Measurements from ENCODE around the gene HS6ST1.

HS6ST1 gene

DNA sequence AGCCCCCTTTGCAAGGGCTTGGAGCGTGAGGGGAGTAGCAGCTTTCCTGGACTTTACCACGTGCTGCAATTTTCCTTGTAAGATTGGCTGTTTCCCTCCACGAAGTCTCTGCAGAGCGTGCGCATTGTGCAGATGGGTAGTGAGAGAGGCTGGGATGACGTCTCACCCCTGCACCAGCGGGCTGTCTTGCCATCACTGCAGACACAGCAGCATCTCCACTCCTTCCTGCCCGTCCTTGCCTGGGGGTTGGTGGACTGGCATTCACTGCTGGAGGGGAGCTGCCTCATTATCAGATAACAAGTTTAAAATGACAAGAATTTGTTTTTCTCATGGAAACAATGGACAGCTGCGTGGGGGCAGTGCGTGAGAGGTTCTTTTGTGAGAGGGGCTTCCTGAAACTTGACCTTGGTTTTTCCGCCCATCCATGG is 45.3 kb upstream of the HS6ST1 start:
- TF ChIP-seq, protein P1, sequence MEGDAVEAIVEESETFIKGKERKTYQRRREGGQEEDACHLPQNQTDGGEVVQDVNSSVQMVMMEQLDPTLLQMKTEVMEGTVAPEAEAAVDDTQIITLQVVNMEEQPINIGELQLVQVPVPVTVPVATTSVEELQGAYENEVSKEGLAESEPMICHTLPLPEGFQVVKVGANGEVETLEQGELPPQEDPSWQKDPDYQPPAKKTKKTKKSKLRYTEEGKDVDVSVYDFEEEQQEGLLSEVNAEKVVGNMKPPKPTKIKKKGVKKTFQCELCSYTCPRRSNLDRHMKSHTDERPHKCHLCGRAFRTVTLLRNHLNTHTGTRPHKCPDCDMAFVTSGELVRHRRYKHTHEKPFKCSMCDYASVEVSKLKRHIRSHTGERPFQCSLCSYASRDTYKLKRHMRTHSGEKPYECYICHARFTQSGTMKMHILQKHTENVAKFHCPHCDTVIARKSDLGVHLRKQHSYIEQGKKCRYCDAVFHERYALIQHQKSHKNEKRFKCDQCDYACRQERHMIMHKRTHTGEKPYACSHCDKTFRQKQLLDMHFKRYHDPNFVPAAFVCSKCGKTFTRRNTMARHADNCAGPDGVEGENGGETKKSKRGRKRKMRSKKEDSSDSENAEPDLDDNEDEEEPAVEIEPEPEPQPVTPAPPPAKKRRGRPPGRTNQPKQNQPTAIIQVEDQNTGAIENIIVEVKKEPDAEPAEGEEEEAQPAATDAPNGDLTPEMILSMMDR (IDR thresholded peaks at IDR 0.05; ENCODE audit: low read depth, low read length, missing control alignments) = no peak
- DNase-seq (ENCODE audit: low read depth) = no peak
- no peak overlapping the region for H3K4me3 ChIP-seq (ENCODE audit: low read depth, low read length)

DNA sequence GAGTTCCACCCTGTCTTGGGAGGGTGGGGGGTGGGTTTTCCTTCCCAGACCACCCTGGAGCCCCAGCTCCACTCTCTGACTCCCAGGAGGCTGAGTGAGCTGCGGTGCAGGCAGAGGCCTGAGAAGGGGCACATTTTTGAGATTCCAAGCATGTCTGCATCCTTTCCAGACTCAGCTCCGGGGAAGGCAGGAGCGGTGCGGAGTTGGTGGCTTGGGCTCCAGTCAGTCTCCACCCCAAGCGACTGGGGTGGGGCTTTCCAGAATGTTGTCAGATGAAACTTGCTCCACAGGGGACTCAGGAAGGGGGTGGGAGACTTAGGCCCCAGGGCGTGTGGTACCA is 44.2 kb upstream of the HS6ST1 start:
- TF ChIP-seq, protein P1 (IDR thresholded peaks at IDR 0.05; ENCODE audit: low read depth, low read length, missing control alignments) = no peak
- no peak overlapping the region for H3K4me3 ChIP-seq (ENCODE audit: low read depth, low read length)
- DNase-seq (ENCODE audit: low read depth) = no peak

DNA sequence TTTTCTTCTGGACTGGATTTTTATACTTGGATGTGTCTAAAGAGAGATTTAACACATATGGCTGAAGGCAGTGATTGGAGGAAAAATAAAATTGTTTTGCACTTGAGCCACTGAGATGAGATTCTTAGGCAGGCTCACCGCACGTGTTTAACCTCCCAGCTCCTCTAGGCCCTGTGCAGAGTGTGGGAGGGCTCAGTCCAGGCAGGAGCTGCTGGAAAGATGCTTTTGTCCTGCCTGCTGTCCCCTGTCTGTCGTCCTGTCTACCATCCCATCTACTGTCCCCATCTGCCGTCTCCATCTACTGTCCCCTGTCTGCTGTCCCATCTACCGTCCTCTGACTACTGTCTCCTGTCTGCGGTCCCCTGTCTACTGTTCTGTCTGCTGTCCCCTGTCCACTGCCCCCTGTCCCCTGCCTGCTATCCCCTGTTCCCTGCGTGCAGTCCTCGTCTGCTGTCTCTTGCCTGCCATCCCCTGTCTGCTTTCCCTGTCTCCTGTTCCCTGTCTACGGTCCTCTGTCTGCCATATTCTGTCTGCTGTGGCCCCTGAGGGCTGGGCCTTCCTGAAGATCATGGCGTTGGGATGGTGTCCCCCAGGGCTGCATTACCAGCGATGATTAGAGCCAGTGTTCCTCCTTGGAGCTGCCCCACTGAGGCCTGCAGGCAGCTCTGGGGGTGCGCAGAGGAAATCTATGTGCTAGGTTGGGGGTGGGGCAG is 43.7 kb upstream of the HS6ST1 start:
- no peak overlapping the region for H3K4me3 ChIP-seq (ENCODE audit: low read depth, low read length)
- TF ChIP-seq, protein P1 (IDR thresholded peaks at IDR 0.05; ENCODE audit: low read depth, low read length, missing control alignments) = no peak
- DNase-seq (ENCODE audit: low read depth) = no peak

DNA sequence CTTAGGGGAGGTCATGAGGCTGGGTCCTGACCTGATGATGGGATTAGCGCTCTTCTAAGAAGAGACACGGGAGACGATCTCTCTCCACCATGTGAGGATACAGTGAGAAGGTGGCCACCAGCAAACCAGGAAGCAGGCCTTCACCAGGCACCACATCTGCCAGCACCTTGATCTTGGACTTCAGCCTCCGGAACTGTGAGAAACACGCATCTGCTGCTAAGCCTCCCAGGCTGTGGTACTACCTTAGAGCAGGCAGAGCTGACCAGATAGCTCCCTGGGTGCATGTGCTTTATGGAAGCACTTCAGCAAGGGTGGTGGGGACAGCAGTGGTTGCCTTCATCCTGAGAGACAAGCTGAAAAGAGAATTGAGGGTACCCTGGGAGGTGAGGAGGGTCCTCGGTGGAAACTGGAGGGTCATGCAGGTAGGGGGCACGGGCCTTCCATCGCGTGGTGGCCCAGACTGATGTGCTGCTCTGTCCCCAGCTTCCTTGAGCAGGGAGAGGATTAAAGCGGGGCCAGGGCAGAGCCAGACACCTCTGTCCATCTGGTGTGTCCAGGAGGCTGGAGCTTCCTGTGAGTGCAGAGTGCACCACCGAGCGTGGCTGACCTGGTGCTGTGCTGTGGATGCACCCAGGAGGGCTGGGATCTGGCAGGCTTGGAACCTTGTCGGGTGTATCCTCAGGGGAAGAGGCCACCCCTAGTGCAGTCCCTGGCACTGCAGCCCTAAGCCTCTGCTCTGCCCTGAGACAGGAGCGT is 42.9 kb upstream of the HS6ST1 start:
- TF ChIP-seq, protein P1 (IDR thresholded peaks at IDR 0.05; ENCODE audit: low read depth, low read length, missing control alignments) = no peak
- H3K4me3 ChIP-seq (ENCODE audit: low read depth, low read length) = no peak overlapping the region
- DNase-seq (ENCODE audit: low read depth) = no peak

DNA sequence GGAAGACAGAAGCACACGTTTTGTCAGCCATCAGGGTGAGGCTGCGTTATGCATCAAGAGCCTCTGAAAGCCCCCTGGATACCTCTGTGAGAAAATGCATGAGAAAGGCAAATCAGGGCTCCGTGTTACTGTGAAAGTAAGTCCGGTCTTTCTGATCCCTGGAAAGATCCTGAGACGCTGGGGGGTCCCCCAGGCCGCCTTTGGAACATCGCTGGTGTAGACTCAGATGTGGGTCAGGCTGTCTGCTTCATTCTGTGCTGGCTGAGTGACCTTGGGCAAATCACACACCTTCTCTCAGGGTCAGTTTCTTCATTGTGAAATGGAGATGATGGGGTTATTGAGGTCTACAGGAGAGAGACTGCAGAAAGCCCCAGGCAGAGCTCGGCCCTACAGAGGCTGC is 42.0 kb upstream of the HS6ST1 start:
- TF ChIP-seq, protein P1 (IDR thresholded peaks at IDR 0.05; ENCODE audit: low read depth, low read length, missing control alignments) = no peak
- H3K4me3 ChIP-seq (ENCODE audit: low read depth, low read length) = no peak overlapping the region
- no peak for DNase-seq (ENCODE audit: low read depth)

DNA sequence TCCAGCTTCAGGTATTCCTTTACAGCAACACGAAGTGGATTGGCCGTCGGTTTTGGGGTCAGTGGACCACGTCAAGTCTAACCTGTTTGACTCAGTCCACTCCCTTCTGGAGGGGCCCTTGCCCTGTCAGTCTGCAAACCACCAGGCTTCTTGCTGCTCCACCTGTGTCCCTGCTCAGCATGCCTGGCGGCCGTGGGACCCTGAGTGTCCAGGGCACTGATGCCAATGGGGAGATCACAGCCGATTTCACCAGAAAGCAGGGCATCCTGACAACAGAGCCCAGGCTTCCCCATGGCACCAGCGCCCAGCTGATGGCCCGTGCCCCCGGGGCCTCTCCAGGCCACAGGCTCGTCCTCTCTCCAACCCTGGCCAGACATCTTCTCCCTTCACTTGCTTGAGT is 41.2 kb upstream of the HS6ST1 start:
- H3K4me3 ChIP-seq (ENCODE audit: low read depth, low read length) = no peak overlapping the region
- TF ChIP-seq, protein P1 (IDR thresholded peaks at IDR 0.05; ENCODE audit: low read depth, low read length, missing control alignments) = no peak
- no peak for DNase-seq (ENCODE audit: low read depth)
